GM21528 (cell line): ENCODE data around the gene MAPK11.

ENCODE experiments used
- ATAC-seq: cut with Tn5 transposase; IDR thresholded peaks from one replicate; pipeline ENCODE4 v1.9.1; 2021; ENCODE audit warnings: mild to moderate bottlenecking, moderate library complexity; ENCODE audit not compliant: unreplicated experiment, low FRiP score

MAPK11 gene

DNA sequence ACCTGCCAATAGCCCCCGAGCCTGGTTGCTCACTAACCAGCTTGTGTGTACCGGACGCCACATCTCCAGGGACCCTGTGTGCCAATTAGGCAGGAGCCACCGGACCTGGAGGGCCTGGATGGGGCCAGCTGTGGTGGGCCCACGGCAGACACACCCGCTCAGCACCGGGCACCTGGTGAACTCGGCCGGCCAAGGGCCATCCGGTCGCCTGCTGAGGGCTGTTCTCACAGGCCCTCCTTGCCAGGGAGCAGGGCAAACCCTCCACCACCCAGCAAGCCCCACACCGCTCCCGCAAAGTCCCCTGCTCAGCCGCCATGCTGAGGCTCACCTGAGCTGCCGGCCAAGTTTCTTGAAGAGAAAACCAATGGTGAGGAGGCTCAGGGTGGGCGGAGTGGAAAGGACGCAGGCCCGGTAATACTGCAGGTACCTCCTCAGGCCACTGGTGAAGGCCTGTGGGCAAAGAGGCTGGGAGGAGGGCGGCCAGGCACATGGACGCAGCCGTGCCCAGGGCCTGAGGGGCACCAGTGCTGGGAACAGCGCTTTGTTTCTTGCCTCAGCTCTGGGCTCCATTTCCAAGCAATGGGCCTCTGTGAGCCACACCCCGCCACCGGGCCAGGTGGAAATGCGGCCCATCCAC is 42.5 kb downstream of the MAPK11 start:
- ATAC-seq: no peak

- no peak for ATAC-seq
These were observed 43.4 kb downstream of the MAPK11 start for GRCh38 chr22:50226875-50227165.

- ATAC-seq: no peak
These were observed 43.9 kb downstream of the MAPK11 start for GRCh38 chr22:50226063-50226874.

GRCh38 chr22:50225200-50225969 is 44.8 kb downstream of the MAPK11 start:
- ATAC-seq: no peak

GRCh38 chr22:50224071-50224470 is 46.1 kb downstream of the MAPK11 start:
- ATAC-seq: no peak

DNA sequence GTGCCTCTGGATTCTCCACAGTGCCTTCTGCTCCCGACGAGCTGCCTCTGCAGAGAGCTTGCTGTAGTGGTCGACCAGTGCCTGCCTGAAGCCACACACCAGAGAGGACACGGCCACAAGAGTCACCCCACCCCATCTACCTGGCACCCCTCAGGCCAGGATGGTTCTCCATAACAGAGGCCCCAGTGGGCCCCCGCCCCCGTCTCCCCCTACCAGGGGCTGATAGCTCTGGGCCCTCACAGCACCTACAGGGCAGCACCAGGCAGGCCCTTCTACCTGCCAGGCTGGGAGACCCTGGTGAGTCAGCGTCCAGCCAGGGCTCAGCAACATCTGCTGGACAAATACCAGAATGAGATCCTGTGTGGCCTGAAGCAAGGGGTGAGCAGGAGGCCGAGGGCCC is 47.7 kb downstream of the MAPK11 start:
- no peak for ATAC-seq

DNA sequence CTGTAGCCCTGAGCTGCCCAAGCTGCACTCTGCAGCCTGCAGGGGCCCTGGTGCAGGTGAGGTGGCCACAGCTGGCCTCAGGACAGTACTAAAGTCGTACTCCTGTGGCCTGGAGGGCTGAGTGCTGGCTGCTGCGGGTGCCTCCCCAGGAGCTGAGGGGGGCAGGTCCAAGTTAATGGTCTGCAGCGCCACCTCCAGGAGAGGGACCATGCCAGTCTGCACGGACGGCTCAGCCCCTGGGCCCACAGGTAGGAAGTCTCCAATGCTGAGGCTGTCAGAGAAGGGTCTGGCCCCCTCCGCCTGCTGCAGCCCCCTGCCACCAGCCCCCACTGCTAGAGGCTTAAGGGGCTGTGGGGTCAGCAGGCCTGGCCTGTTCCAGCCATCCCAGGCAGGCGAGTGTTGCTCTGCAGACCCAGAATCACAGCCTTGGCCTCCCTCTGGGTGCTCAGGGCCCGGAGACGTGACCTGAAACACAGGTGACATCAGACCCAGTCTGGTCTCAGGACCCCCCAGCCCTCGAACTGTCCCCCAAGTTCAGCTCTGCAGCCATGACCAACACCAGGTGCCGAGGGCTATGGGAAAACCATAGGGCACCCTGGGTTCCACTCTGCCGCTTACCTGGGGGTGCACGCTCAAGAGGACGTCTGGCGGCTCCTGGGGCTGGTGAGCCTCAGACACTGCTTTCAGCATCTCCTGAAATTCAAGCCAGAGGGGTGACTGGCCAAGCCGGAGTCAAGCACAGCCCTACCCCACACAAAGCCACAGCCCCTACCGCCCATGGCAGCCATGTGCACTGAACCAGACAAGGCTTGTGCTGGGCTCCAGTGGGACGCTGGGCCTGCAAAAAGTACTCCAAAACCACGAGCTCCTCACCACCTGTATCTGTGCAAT is 48.5 kb downstream of the MAPK11 start:
- no peak for ATAC-seq

GRCh38 chr22:50220603-50221409 is 49.4 kb downstream of the MAPK11 start:
- ATAC-seq: no peak

DNA sequence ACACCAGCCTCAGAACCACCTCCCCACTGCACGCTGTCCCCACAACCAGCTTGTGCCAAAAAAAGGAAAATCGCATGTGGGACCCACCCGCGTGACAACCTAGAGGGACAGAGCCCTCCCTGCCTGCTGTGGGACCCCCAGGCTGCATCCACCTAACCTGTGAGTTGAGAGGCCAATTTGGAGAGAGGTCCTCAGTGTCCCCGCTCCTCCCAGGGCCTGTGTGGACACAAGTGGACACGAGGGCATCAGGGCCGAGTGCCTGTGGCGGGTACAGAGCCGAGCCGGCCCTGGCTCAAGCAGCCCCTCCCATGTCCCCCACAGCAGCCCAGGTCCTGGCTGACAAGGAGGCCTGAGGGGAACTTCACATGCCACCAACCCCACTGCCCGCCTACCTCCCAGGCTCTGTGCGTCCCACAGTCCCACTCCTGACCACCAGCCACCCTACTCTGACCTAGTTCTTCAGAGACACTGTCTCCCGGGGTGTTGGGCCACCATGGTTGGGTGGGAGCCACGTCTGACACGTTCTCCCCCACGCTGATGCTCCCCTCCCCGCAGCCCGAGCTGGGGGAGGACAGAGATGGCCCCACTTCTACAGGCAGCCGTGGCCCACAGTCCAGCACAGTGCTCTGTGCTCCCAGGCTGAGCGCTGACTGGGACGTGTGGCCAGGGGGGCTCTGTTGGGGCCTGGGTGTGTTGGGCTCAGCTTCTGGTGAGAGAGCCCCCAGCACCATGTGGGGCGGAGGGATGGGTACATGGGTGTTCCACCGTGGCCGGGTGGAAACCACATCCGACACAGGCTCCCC is 50.2 kb downstream of the MAPK11 start:
- ATAC-seq: no peak

DNA sequence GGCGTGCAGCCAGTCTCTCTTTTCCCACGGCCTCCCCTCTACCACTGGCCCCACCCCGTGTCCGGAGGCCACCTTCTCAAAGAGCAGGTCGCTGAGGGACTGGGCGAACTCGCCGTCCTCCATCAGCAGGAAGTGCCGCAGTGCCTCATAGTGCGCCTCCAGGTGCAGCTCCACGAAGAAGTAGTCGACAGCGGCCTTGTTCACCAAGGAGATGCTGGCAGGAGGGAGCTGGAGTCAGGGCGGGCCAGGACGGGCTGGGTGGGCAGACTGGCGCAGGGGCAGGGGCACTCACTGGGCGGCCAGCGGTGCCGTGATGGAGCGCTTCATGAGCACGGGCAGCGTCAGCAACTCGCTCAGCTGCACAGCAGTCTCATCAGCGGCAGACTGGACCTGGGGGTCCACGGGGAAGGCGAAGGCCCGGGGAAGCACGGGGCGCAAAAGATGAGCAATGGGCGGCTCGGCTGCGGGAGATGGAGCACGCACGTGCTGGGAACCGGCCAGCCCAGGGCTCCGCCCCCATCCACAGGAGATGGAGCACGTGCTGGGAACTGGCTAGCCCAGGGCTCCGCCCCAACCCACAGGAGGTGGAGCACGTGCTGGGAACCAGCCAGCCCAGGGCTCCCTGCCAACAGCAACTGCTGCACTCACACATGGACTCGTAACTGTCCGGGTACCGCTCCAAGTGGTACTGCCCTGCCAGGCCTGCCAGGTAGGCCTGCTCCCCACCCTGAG is 51.0 kb downstream of the MAPK11 start:
- ATAC-seq: no peak

DNA sequence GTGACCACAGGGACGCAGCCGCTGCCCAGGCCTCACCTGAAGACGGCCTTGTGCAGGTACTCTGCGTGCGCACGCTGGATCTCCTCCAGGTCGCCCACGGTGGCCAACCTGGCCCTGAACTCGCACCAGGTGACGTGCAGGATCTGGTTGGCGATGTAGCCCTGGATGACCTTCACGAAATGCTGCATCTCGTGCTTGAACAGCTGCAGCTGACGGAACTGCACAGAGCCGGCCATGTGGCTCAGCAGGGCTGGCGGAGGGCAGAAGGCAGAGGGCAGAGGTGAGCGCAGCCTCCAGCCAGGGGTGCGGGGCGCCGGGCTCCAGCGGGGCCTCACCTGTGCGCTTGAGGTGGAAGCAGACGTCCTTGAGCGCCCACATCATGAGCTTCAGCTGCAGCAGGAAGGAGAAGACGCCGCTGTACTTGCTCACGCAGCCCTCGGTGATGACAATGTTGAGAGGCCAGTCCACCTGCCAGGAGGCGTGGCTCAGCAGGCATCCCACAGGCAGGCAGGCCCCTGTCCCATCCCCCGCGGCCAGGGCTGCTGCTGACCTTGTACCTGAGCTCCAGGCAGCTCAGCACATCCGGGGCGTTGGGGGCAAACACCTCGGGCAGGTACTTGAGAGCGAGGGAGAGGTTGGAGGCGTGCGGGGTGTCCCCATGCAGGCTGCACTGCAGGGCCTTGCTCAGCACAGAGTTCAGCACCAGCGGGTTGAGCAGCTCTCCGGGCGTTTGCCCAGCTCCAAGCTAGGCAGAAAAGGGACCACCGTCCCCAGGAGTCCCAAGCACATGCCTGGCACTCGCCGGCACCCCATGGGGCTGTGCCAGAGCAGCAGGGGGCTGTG is 51.8 kb downstream of the MAPK11 start:
- ATAC-seq: no peak

DNA sequence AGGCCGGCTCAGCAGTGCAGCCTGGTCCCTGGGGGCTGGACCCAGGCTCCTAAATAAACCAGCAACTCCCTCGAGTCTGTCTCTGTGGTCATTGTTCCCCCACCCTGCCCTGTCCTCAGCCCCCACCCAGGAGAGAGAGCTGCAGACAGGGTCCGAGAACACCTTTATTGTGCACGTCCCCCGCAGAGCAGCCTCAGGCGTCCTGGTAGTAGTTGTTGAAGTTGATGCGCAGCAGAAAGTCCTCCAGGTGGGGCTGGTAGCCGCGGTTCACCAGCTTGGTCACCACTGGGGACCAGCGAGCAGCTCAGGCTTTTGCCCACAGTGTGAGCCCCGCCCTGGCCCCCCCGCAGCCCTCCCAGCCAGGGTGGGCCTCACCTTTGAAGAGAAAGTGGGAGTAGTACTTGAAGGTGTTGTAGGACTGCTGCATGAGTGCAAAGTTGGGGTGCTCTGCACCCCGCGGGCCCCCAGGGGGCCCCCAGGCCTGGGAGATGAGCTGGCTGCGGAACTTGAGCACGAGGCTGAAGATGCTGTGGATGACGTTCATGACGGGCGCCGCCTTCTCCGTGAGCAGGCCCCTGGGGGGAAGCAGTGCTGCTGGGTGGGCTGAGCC is 52.5 kb downstream of the MAPK11 start:
- ATAC-seq: no peak

DNA sequence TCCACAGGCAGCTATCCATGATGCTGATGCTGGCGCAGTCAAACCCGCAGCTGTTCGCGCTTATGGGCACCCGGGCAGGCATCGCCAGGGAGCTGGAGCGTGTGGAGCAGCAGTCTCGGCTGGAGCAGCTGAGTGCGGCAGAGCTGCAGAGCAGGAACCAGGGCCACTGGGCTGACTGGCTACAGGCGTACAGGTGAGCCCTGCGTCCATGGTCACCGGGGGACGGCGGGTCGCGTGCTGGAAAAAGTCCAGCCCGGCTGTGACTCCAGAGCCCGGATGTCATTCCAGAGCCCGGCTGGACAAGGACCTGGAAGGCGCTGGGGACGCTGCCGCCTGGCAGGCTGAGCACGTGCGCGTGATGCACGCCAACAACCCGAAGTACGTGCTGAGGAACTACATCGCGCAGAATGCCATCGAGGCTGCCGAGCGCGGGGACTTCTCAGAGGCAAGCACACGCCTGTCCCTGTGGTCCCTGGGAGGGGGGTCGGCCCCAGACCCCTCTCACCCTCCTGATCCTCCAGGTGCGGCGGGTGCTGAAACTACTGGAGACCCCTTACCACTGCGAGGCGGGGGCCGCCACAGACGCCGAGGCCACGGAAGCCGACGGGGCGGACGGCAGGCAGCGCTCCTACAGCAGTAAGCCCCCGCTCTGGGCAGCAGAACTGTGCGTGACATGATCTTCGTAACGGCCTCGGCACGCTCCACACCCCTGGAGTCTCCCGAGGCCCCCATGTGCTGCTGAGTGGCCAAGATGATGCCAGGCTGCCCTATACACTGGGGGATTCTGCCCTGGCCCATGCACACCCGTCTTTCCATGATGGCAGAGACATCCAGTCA is 53.3 kb downstream of the MAPK11 start:
- ATAC-seq: no peak

DNA sequence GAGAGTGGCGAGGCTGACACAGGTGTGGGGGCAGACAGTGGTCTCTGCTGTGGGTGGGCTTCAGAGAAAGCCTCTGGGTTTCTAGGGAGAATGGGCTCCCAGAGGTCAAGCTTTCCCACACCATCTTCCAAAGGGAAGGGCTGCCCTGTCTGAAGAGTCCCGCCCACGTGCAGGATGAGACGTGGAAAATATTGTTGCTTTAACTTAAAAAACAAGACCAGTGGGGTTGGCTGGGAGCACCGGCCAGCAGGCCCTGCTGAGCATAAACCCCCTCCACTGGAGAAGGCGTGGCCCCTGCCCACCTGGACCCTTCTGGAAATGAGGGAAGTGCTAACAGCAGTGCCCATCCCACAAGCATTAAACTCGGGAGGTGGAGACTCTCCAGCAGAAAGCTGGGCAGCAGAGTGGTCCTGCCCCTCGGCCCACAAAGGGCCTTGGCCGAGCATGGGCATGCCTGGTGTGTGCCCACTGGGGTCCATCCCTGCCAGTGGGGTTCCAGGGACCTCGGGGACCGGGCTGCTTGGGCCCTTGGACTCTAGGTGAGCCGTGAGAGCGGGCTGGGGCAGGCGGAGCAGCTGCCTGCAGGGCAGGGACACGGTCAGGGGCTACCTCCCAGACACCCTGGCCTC is 54.0 kb downstream of the MAPK11 start:
- ATAC-seq: no peak

DNA sequence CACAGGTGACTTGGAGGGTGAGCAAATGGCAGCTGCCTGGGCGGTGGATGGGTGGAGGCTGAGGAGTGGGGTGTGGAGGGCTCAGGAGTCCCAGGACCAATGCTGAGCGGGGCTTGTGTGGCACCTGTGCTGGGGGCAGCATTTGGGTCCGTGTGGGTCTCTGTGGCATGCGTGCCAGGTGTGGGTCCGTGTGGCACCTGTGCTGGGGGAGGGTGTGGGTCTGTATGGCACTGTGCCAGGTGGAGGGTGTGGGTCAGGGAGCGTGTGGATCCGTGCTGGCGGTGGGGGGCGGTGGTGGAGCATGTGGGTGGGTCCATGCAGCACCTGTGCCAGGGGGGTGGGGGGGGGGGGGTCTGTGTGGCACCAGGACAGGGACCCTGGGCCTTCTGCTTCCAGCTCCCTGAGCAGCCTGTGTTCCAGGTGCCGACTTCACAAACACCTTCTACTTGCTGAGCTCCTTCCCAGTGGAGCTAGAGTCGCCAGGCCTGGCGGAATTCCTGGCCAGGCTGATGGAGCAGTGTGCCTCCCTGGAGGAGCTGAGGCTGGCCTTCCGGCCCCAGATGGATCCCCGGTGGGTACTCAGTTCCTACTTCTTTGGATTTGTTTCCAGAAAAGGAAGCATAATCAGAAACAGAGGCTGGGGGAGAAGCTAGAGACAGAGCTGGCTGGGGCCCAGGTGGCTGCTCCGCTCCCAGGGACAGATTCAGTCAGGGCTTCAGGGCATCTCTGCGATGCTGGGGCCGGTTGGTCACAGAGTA is 54.7 kb downstream of the MAPK11 start:
- no peak for ATAC-seq
